ENCODE measurements around the gene MMP12. TPM values are rescaled to one million over a fixed set of nuclear protein-coding genes. Genes with fewer than 3 reads are reported as not detected.

Gene MMP12
- total and polyA plus RNA-seq, 9 donors, result not detected

Other genes with a start within 250 kb of the MMP12 start
- not detected for gene MMP20, start 249.7 kb downstream of the MMP12 start, total RNA-seq
- gene MMP20, start 249.7 kb downstream of the MMP12 start, polyA plus RNA-seq (ENCODE audit: insufficient read depth in 1 of 8, insufficient read length in 8 of 8, low replicate concordance in 1 of 8), result not detected
- gene MMP27, start 169.2 kb downstream of the MMP12 start, total RNA-seq, result 0.09 TPM
- under 1 TPM in 1 of 8 donors, not detected in 7; 0.77 TPM for gene MMP27, start 169.2 kb downstream of the MMP12 start, polyA plus RNA-seq (ENCODE audit: insufficient read depth in 1 of 8, insufficient read length in 8 of 8, low replicate concordance in 1 of 8)
- 0.13 TPM for gene MMP8, start 150.0 kb downstream of the MMP12 start, total RNA-seq
- under 1 TPM; 0.05 to 0.26 (median 0.15) TPM for gene MMP8, start 150.0 kb downstream of the MMP12 start, polyA plus RNA-seq (ENCODE audit: insufficient read depth in 1 of 8, insufficient read length in 8 of 8, low replicate concordance in 1 of 8)
- not detected for gene MMP10, start 94.4 kb downstream of the MMP12 start, total RNA-seq
- gene MMP10, start 94.4 kb downstream of the MMP12 start, polyA plus RNA-seq (ENCODE audit: insufficient read depth in 1 of 8, insufficient read length in 8 of 8, low replicate concordance in 1 of 8), result not detected
- gene MMP1, start 76.8 kb downstream of the MMP12 start, total RNA-seq, result 0.04 TPM
- 1 to 10 TPM in 4 of 8 donors, under 1 TPM in 4; 0.25 to 3.8 (median 0.96) TPM for gene MMP1, start 76.8 kb downstream of the MMP12 start, polyA plus RNA-seq (ENCODE audit: insufficient read depth in 1 of 8, insufficient read length in 8 of 8, low replicate concordance in 1 of 8)
- 0.22 TPM for gene MMP3, start 31.4 kb downstream of the MMP12 start, total RNA-seq
- gene MMP3, start 31.4 kb downstream of the MMP12 start, polyA plus RNA-seq (ENCODE audit: insufficient read depth in 1 of 8, insufficient read length in 8 of 8, low replicate concordance in 1 of 8), result under 1 TPM in 4 of 8 donors, not detected in 4; 0.05 to 0.41 (median 0.29) TPM
- gene MMP13, start 80.8 kb upstream of the MMP12 start, total RNA-seq, result 0.04 TPM
- under 1 TPM in 3 of 8 donors, not detected in 5; 0.05 to 0.12 (median 0.09) TPM for gene MMP13, start 80.8 kb upstream of the MMP12 start, polyA plus RNA-seq (ENCODE audit: insufficient read depth in 1 of 8, insufficient read length in 8 of 8, low replicate concordance in 1 of 8)
- gene DCUN1D5, start 217.2 kb upstream of the MMP12 start, total RNA-seq, result 28.1 TPM
- 10 to 100 TPM; 32.0 to 39.6 (median 36.2) TPM for gene DCUN1D5, start 217.2 kb upstream of the MMP12 start, polyA plus RNA-seq (ENCODE audit: insufficient read depth in 1 of 8, insufficient read length in 8 of 8, low replicate concordance in 1 of 8)
- 17.2 TPM for gene DYNC2H1, start 234.4 kb upstream of the MMP12 start, total RNA-seq
- gene DYNC2H1, start 234.4 kb upstream of the MMP12 start, polyA plus RNA-seq (ENCODE audit: insufficient read depth in 1 of 8, insufficient read length in 8 of 8, low replicate concordance in 1 of 8), result 10 to 100 TPM in 7 of 8 donors, 1 to 10 TPM in 1; 9.8 to 13.9 (median 11.8) TPM

All from muscle of leg (tissue), 9 donors.